Lower leg skin (tissue), 4 donors: Measurements from ENCODE around the gene BBS9. TPM values are rescaled to one million over a fixed set of nuclear protein-coding genes. Genes with fewer than 3 reads are reported as not detected.

Experiments used
- DNase-seq, 2 donors: peaks; one replicate each; pipeline ENCODE4 v3.0.0-alpha.2; 2019; ENCODE audit warnings: low spot score in 2 of 2
- H3K4me3 ChIP-seq: fragments of 200-600 bp; sonication (generic); 2 replicates; pipeline ENCODE4 v1.5.1; 2017; ENCODE audit warnings: mild to moderate bottlenecking, low read depth; ENCODE audit not compliant: poor library complexity, severe bottlenecking
- CTCF ChIP-seq, 3 donors: fragments of 450-650 bp; IDR thresholded peaks; one replicate each; pipeline ENCODE4 v1.5.1; 2016; ENCODE audit warnings: antibody characterized with exemption in 3 of 3, mild to moderate bottlenecking in 3 of 3, moderate library complexity in 2 of 3
- POLR2A ChIP-seq, 2 donors: fragments of 450-650 bp; IDR thresholded peaks; one replicate each; pipeline ENCODE4 v1.6.1; 2016 to 2017; ENCODE audit warnings: antibody characterized with exemption in 2 of 2, mild to moderate bottlenecking in 1 of 2, moderate library complexity in 1 of 2
- WGBS, 2 donors: methylation state at CpG; one replicate each; pipeline ENCODE4 v1.1.5; 2018; 5-methylcytosine and 5-hydroxymethylcytosine counted together
- intact Hi-C: fragments of 100-400 bp; cut with DNase I; formaldehyde crosslinking; loops from one replicate; pipeline ENCODE4 v1.15.0; 2023; ENCODE audit warnings: low total_unique reads
- total RNA-seq, 4 donors: library from RNA; depleted of rRNA; stranded (reverse); fragments of >200 nt; gene quantifications; one replicate each; pipeline ENCODE4 v1.1.0, GENCODE V29; 2016

The BBS9 gene
- total RNA-seq, 4 donors from 2014 or later, result 10.1 to 25.1 (median 11.2) TPM

DNA sequence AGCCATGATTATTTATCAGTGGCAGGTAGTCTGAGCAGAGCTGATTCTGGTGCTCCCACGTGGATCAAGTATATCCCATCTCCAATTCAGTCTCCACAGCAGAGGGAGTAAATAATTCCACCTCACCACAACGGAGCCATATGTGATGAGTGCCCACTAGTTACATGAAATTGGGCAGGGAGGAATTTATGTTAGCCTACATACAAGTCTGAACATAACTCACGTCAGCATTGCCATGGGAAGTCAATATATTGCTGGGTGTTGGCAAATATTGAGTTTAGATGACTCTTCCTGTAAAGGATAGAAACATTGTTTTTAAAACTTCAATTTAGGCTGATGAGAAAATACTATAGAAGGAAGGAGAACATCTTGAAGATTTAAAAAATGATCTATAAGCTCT, 507.0 kb downstream of the BBS9 start:
- TF ChIP-seq POLR2A (IDR thresholded peaks at IDR 0.05), result no peak
- TF ChIP-seq CTCF (IDR thresholded peaks at IDR 0.05), result no peak
- intact Hi-C loops, result no loop called here
- H3K4me3 ChIP-seq, result no peak overlapping the region
- 62% methylated on average over 3 of the region's 3 CpGs for WGBS, 2 donors
- no peak for DNase-seq

DNA sequence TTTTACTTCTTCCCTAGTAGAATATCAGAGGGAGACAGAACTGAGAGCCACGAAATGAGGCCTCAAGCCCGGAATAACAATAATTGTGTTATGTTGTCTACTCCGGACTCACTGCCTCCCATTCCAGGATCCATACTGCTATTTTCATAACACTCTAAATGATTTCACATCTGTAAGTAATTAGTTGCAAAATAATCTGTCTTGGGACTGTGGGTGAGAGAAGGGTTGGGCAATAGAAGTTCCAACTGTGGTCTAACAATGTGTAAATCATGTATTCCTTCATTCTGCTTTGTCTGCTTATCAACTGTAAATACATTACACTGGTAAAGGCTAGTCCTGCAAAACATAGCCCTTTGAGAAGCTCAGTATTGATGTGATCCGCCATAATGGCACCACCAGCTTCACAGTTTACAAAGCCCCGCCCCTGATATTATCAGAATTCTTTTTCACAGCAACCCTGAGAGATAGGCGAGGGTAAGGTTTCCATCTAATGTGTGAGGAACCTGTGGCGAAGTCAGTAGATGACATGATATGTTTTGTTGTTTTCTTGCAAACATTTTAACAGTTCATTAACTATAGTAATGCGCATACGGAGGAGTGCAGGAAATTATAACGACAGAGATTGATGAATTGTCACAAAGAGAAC, 510.3 kb downstream of the BBS9 start:
- TF ChIP-seq CTCF (IDR thresholded peaks at IDR 0.05), result no peak
- TF ChIP-seq POLR2A (IDR thresholded peaks at IDR 0.05), result no peak
- 77 to 80% methylated on average over 10 of the region's 10 CpGs for WGBS, 2 donors
- intact Hi-C loops, result no loop called here
- H3K4me3 ChIP-seq, result no peak overlapping the region
- no peak for DNase-seq

DNA sequence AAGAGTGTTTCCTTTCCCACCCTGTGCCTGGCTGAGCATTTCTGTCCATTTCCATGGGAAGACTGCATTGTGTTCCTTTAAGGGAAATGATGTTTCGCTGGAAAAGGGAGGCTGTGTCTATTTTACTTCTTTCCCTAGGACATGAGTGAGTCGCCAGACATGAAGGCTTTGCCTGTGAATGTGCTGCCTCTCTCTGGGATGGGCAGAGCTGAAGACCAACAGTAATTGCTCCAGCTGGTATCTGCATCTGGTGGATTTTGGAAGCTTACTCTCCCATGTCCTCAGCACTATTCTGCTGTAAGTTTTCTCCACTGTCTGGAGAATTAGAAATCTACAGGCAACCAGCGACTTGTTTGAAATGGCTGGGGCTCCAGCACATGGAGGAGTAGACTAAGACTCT, 511.4 kb downstream of the BBS9 start:
- no peak for TF ChIP-seq CTCF (IDR thresholded peaks at IDR 0.05)
- TF ChIP-seq POLR2A (IDR thresholded peaks at IDR 0.05), result no peak
- 92 to 94% methylated on average over 3 of the region's 3 CpGs for WGBS, 2 donors
- no peak for DNase-seq
- intact Hi-C loops, result no loop called here
- H3K4me3 ChIP-seq, result no peak overlapping the region

GRCh38 chr7:33642312-33642711, 512.9 kb downstream of the BBS9 start:
- DNase-seq, result no peak
- intact Hi-C loops, result no loop called here
- 92 to 97% methylated on average over 1 of the region's 1 CpG for WGBS, 2 donors
- TF ChIP-seq POLR2A (IDR thresholded peaks at IDR 0.05), result no peak
- TF ChIP-seq CTCF (IDR thresholded peaks at IDR 0.05), result no peak
- no peak overlapping the region for H3K4me3 ChIP-seq

DNA sequence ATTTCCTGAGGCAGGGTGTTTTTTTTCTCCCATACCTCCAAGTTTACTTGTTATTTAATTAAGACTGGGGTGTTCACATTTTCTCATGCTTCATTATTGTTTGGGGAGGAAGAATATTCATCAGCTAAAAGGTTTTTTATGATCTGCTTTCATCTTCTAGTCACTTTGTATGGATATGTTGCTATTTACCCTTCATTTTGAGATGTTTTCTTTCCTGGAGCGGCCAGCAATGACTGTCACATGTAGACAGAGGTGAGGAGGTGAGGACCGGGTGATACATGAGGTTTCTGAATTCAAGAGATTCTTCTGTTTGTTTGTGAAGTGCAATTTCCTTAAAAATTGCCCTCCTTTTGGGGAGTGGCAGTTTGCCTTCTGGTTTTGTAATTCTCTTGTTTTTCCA, 514.2 kb downstream of the BBS9 start:
- no peak for DNase-seq
- TF ChIP-seq POLR2A (IDR thresholded peaks at IDR 0.05), result no peak
- intact Hi-C loops, result no loop called here
- H3K4me3 ChIP-seq, result no peak overlapping the region
- 41 to 83% methylated on average over 2 of the region's 2 CpGs for WGBS, 2 donors

- DNase-seq, result no peak
- no peak overlapping the region for H3K4me3 ChIP-seq
- intact Hi-C loops, result no loop called here
- no peak for TF ChIP-seq POLR2A (IDR thresholded peaks at IDR 0.05)
- TF ChIP-seq CTCF (IDR thresholded peaks at IDR 0.05), result no peak
Observed at GRCh38 chr7:33644489-33644888, 515.1 kb downstream of the BBS9 start.
